ENCODE measurements around the gene RAB37. TPM values are rescaled to one million over a fixed set of nuclear protein-coding genes. Genes with fewer than 3 reads are reported as not detected.

RAB37 gene
- total and polyA plus RNA-seq, 2 of the 13 experiments (the other 11 are each of a cell fraction or from before 2014, with no cell fraction given) = 0.91 to 3.7 TPM

GRCh38 chr17:74737299-74738050 is 419 bp downstream of the RAB37 start (continued):
- TF ChIP-seq ZNF646 (CRISPR knock-in tag; IDR thresholded peaks at IDR 0.05) (peak; percentile 45; the same call in 1 of the 2 replicates), ZMYM3 (CRISPR knock-in tag; IDR thresholded peaks at IDR 0.05) (peak; percentile 60), PBX3 (CRISPR knock-in tag; IDR thresholded peaks at IDR 0.05; ENCODE audit: borderline replicate concordance) (0 out of 2 replicates have a peak, but pooled peaks have one; percentile 40), ZNF362 (CRISPR knock-in tag; IDR thresholded peaks at IDR 0.05; ENCODE audit: borderline replicate concordance) (no peak), ZBTB46 (CRISPR knock-in tag; IDR thresholded peaks at IDR 0.05; ENCODE audit: borderline replicate concordance) (0 out of 2 replicates have a peak, but pooled peaks have one; percentile 8), TBL1XR1 (IDR thresholded peaks at IDR 0.05; ENCODE audit: borderline replicate concordance, low read length, partially characterized antibody) (no peak), BATF2 (CRISPR knock-in tag; IDR thresholded peaks at IDR 0.05) (no peak), GATAD2A (CRISPR knock-in tag; IDR thresholded peaks at IDR 0.05) (0 out of 2 replicates have a peak, but pooled peaks have one; percentile 9), ZSCAN30 (CRISPR knock-in tag; IDR thresholded peaks at IDR 0.05) (no peak), ZNF574 (CRISPR knock-in tag; IDR thresholded peaks at IDR 0.05) (peak; percentile 53; the same call in 1 of the 2 replicates)

Data from HepG2 (cell line).